RPMI7951 (cell line): ENCODE measurements around the gene RUFY2. TPM values are rescaled to one million over a fixed set of nuclear protein-coding genes. Genes with fewer than 3 reads are reported as not detected.
"Not testable (repeated sequence)": the region's sequence is repeated elsewhere in the genome, so short reads cannot be mapped to it uniquely, and the experiment has no call there.

ENCODE experiments used
- DNase-seq: peaks from one replicate; pipeline ENCODE4 v3.0.0-alpha.2; 2012; ENCODE audit warnings: low read depth
- total RNA-seq: library from RNA; depleted of rRNA; stranded (reverse); fragments of >200 nt; shearing (Covaris generic); gene quantifications from 2 replicates; pipeline ENCODE4 v1.2.3, GENCODE V29; 2014; rRNA removed

RUFY2 gene
- total RNA-seq, 1 experiment from 2014 or later: 18.5 TPM

DNA sequence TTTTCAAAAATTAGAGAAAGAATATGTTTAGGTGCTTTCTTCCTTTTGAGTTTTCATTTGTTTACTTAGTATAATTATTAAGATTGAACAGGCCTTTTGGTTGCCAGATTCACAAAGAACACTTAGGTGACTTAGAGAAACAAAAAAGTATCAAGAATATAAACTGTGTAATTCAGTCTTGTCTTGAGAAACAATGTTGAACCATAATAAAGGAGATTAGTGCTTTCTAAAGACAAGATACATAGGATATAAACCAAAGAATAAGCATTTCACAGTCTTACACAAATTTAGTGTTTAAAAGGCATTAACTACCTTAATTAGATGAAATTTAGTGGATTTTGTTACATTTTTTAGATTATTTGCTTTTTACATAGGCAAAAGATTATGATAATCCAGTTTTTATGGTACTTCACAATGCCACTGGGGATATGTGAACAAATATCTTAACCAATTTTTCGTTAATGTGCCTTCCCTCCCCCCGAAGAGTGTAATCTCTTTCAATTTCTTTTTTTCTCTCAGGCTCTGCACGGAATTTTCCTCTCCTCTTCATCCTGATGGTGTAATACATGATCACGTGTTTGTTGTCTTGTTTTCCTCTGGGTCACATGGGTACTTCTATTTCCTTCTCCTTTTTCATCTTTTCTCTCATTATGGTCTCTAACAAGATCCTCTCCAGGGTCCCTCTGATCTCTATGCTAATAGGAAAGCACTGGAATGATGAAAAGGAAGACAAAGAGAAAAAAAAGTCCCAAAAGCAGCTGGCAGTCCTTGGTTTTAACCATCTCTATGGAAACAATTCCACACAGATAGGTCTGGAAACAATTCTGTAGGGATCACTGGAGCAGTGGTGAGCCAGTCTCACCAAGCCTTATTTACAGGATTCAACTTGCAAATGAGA is 78.9 kb downstream of the RUFY2 start:
- DNase-seq: peak; percentile 80

DNA sequence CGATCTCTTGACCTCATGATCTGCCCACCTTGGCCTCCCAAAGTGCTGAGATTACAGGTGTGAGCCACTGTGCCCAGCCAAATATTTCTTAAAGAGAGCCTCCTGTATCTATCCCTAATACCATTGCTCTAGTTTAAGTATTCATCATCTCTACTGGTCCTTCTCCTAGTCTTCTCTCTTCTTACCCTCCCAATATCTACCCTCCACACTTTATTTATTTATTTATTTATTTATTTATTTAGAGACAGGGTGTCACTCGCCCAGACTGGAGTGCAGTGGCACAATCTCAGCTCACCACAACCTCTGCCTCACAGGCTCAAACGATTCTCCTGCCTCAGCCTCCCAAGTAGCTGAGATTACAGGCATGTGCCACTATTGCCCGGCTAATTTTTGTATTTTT is 82.7 kb downstream of the RUFY2 start:
- not testable (repeated sequence) for DNase-seq

DNA sequence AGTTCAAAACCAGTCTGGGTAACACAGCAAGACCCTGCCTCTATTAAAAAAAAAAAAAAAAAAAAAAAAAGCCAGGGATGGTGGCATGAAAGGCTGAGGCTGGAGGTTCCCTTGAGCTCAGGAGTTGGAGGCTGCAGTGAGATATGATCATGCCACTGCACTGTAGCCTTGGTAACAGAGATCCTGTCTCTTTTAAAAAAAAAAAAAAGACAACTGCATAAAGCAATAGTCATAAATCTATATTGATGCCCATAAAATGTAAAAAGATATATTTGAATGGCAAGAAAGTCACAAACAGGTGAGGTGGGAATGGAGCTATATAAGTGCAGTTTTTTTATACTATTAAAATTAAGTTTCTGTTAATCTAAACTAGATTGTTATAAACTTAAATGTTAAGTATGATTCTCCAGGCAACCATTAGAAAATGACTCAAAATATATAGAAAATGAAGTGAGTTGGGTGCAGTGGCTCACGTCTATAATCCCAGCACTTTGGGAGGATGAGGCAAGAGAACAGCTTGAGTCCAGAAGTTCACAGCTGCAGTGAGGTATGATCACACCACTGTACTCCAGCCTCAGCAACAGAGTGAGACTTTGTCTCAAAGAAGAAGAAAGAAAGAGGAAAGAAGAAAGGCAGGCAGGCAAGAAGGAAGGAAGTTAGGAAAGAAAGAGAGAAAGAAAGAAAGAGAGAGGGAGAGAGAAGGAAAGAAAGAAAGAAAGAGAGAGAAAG is 88.6 kb downstream of the RUFY2 start:
- no peak for DNase-seq

DNA sequence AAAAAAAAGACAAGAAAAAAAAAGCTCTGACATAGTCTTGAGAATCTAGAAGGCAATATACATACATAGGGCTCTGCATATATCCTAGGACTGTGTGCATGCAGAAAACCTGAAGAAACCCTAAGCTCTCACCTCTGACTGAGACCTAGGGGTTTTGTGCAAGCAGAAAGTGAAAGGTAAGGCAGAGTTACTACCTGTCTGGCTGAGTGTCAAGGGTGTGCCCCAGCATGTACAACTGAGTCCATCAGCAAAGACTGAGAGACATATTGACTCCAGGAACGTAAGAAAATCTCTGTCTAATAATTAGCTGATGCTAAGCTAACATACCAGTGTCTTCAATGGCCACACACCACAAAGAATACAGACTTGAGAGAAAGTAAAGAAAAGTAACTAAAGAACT is 91.5 kb downstream of the RUFY2 start:
- no peak for DNase-seq

DNA sequence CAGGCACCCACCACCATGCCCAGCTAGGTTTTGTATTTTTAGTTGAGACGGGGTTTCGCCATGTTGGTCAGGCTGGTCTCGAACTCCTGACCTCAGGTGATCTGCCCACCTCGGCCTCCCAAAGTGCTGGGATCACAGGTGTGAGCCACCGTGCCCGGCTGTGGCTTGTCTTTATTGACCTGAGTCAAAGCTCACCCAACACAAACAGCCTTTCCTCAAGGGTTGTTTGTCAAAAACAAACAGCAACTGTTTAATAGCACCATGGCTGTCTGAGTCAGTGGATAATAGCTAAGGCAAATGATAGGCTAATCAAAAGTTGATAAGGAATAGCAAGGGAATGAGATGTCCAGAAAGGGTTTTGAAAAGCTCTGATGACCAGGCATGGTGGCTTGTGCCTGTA is 92.1 kb downstream of the RUFY2 start:
- not testable (repeated sequence) for DNase-seq

DNA sequence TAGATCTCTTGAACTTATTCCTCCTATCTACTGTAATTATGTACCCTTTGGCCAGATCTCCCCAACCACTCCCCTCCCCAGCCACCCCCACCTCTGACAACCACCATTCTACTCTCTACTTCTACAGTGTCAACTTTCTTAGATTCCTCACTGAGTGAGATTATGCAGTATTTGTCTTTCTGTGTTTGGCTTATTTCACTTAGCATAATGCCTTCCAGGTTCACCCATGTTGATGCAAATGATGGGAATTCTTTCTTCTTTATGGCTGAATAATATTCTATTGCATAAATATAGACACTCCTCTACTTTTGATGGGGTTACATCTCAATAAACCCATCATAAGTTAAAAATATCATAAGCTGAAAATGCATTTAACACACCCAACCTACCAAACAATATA is 96.5 kb downstream of the RUFY2 start:
- DNase-seq: no peak

DNA sequence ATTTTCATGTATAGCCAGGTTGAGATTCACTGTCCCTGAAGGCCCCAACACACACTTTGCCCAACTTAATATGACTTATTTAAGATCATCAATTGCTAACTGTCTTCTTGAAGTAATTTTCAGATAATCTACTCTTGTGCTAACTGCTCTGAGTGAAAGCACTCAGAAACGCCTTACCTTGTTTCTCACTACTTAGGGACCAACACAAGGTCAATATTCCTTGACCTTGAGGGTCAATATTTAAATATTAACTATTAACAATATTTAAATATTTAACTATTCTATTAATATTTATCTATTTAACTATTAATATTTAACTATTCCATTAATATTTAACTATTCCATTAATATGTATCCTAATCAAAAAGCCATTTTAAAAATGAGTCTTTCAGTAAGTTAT is 101.2 kb downstream of the RUFY2 start:
- DNase-seq: no peak

DNA sequence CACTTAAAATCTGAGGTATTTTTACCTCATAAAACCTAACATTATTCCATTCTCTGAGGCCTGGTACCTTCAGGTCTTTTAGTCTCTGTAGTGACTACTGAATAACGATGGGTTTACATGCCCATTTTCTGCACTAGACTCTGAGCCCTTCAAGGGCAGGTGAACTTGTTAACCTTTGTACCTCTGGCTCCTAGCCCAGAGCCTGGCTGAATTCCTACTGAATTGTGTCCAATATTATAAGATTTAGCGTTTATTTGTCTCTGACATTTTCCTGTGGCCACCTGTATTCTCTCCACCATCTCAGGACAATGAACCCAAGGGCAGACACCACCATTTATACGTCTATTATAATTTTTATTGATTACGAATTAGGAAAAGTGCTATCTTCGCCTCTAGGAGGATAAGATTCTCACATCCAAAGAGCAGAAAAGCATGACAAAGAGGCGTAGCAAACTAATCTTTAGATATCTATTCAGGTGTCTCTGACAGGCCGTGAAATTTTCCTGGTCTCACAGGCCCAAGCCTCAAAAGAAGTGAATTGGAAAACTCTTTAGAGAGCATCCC is 103.1 kb downstream of the RUFY2 start:
- DNase-seq: no peak

DNA sequence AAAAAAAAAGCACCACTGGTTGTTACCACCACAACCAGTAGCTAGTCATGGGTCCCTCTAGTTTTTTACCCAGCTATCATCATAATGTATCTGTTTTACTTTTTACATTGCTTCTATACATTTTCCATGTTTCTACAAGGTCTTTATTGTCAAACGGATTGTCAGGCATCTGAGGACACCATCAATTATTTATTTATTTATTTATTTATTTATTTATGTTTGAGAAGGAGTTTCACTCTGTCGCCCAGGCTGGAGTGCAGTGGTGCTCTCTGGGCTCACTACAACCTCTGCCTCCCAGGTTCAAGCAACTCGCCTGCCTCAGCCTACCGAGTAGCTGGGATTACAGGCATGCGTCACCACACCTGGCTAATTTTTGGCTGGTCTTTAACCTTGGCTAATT is 104.2 kb downstream of the RUFY2 start:
- no peak for DNase-seq

DNA sequence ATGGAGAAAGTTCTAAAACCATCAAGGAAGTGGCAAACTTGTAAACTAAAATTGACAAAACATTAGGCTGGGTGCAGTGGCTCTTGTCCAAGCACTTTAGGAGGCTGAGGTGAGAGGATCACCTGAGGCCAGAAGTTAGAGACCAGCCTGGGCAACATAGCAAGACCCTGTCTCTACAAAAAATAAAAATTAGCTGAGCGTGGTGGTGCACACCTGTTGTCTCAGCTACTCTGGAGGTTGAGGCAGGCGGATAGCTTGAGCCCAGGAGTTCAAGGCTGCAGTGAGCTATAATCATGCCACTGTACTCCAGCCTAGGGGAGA is 104.6 kb downstream of the RUFY2 start:
- DNase-seq: no peak

DNA sequence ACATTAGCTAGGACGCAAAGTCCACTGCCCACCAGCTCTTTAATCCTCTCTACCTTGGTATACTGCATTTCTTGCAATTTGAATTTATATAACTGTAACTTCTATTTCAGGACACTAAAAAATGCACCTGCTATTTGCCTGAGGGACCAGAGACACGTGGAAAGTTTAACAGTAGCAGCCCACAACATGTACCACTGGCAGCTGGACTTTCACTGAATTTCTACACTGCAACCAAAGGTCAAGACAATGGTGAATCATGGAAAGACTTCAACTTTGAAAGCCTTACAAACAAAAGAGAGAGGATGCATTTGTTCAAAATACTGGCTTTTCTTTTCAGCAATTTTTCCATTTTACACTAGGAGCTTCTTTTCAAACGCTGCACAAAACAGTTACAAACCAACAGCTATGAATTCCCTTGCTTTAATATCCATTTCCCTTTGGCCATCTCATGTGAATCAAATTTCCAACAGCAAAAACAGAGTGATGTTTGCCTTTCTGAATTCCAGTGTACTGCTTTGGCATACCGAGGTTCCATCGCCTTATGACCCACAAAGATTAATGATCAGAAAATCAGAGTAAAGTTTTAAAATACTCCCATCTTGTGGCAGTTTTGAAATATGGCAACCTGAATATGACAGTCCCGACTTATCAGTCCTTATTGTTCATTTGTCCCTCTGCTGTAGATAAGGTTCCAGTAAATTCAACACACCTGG is 105.1 kb downstream of the RUFY2 start:
- DNase-seq: peak; percentile 49

DNA sequence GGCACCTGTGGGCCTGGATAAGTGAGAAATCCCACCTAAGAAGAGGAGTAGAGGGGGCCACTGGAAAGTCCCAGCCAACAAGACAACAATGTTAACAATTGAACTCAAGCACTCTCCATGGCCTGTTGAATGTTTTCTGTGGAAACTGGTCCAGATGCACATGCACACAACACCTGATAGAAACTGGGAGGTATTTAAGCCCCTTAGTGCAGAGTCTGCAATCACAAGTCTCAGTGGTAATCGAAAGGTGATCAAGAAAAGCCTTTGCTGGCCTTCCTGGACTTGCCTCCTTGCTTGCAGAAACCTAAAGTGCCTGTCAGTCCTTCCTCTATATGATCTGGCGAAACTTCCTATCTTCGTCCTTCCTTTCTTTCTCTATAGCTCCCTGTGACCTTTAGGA is 105.8 kb downstream of the RUFY2 start:
- no peak for DNase-seq

DNA sequence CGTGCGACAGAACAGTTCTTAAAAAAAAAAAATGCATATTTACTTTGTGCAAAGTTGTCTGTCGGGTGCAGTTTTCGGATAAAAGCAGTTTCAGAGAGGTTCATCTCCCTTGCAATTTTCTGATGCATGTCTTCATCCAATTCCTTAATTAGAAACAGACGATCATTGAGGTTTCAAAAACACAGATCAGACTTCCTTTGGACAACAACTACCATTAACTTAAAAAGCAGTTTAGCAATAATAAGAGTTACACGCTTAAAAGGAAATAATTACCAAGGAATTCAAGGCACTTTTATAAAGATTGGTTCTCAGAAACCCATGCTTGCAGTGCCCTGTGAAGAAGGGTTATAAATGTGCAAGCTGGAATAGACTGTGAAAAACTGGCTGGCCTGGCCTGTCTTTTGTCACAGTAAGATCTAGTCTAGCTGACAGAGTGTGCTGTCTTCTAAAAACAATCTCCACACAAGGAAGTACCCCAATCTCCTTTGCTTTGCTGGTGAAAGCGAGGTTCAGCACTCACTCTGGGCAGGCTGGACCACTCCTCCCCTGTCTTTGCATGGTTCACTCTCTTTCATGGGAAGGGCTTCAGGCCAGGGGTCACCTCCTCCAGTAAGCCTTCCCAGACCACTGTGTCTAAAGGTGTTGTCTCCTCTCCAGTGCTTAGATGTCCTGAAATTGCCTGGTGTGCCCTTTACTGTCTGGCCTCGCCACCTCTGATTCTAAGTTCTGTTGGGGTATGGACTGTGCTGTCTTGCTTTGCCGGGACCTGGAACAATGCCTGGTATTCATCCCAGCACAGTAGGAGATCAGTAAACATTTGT is 110.0 kb downstream of the RUFY2 start:
- no peak for DNase-seq

Other genes with a start within 250 kb of the RUFY2 start
- gene ATOH7, start 175.2 kb downstream of the RUFY2 start, total RNA-seq: 0.10 TPM in 1 of 2 replicates, not detected in the other
- gene HNRNPH3, start 75.2 kb downstream of the RUFY2 start, total RNA-seq: 17.8 and 20.2 TPM in 2 replicates
- gene PBLD, start 74.3 kb downstream of the RUFY2 start, total RNA-seq: 1.4 and 2.5 TPM in 2 replicates
- 15.6 and 18.3 TPM in 2 replicates for gene DNA2, start 64.7 kb upstream of the RUFY2 start, total RNA-seq
- 5.3 and 6.6 TPM in 2 replicates for gene SLC25A16, start 120.2 kb upstream of the RUFY2 start, total RNA-seq
- gene TET1, start 153.1 kb upstream of the RUFY2 start, total RNA-seq: 4.1 and 6.1 TPM in 2 replicates